ENCODE data around the gene LENG1. TPM values are rescaled to one million over a fixed set of nuclear protein-coding genes. Genes with fewer than 3 reads are reported as not detected.

The LENG1 gene
- total RNA-seq, 6 experiments from 2014 or later = 1.2 to 3.5 (median 3.2) TPM

DNA sequence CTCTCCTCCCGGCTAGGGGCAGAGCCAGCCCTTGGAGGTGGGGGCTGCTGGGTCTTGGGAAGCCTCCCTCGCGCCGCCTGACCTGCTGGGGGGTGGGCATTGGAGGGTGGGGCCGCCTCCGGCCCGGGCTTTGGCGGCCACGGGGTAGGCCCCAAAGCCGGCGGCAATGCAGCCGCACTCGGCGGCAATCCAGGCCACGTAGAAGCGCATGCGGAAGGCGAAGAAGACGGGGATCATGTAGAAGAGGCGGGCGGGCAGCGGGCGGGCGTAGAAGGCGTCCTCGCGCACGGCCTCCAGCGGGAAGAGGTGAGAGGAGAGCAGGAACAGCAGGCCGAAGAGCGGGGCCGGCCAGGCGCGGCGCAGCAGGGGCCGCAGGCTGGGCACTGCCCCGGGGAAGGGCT, 21.2 kb upstream of the LENG1 start:
- DNase-seq = no peak
- peak in 1 of 4 donors; percentile 14 for ATAC-seq
- Histone ChIP-seq H3K27ac (no peak overlapping the region), H3K4me3 (no peak overlapping the region), H3K9me3 (no peaks in the 10 kb centered on the region), H3K36me3 (no peaks in the 10 kb centered on the region), H3K4me1 (no peaks in the 10 kb centered on the region), H3K27me3 (no peaks in the 10 kb centered on the region)
- intact Hi-C loops (cut with DNase I) = no loop called here
- TF ChIP-seq, protein P1, sequence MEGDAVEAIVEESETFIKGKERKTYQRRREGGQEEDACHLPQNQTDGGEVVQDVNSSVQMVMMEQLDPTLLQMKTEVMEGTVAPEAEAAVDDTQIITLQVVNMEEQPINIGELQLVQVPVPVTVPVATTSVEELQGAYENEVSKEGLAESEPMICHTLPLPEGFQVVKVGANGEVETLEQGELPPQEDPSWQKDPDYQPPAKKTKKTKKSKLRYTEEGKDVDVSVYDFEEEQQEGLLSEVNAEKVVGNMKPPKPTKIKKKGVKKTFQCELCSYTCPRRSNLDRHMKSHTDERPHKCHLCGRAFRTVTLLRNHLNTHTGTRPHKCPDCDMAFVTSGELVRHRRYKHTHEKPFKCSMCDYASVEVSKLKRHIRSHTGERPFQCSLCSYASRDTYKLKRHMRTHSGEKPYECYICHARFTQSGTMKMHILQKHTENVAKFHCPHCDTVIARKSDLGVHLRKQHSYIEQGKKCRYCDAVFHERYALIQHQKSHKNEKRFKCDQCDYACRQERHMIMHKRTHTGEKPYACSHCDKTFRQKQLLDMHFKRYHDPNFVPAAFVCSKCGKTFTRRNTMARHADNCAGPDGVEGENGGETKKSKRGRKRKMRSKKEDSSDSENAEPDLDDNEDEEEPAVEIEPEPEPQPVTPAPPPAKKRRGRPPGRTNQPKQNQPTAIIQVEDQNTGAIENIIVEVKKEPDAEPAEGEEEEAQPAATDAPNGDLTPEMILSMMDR (IDR thresholded peaks at IDR 0.05) = no peak
- TF ChIP-seq POLR2A (IDR thresholded peaks at IDR 0.05) = no peak
- WGBS (ENCODE audit: insufficient coverage, low coverage, low lambda C conversion rate, missing lambda C conversion rate) = 97% methylated on average over 19 of the region's 37 CpGs

DNA sequence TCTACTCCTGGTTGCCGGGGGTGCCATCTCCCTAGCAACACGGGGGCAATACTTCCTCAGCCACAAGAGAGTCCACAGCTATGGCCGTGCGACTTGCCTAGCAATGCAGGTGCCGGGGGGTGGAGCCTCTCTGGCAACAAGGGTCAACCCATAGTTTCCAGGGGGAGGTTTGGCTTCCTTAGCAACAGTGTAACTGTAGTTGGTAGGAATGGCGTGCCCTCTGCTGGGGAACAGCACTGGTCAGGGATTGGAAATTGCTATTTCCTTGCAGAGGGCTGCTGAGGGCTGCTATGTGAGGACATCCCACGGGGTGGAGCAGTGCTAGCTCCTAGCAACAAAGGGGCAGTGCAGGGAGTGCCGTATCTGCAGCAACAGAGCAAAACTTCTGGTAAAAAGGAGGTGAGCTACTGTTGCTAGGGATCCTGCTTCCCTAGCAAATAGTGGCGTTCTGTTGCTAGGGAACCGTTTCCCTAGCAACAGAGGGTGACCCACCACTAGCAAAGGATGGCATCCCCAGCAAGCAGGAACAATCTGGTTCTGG, 20.5 kb upstream of the LENG1 start:
- 60% methylated on average over 2 of the region's 10 CpGs for WGBS (ENCODE audit: insufficient coverage, low coverage, low lambda C conversion rate, missing lambda C conversion rate)
- Histone ChIP-seq H3K27me3 (no peaks in the 10 kb centered on the region), H3K36me3 (no peaks in the 10 kb centered on the region), H3K4me3 (no peak overlapping the region), H3K4me1 (no peaks in the 10 kb centered on the region), H3K27ac (no peak overlapping the region), H3K9me3 (no peaks in the 10 kb centered on the region)
- DNase-seq = no peak
- intact Hi-C loops (cut with DNase I) = no loop called here
- TF ChIP-seq, protein P1 (IDR thresholded peaks at IDR 0.05) = no peak
- TF ChIP-seq POLR2A (IDR thresholded peaks at IDR 0.05) = no peak
- ATAC-seq = peak in 3 of 4 donors; percentile 9 to 24 (median 21)

DNA sequence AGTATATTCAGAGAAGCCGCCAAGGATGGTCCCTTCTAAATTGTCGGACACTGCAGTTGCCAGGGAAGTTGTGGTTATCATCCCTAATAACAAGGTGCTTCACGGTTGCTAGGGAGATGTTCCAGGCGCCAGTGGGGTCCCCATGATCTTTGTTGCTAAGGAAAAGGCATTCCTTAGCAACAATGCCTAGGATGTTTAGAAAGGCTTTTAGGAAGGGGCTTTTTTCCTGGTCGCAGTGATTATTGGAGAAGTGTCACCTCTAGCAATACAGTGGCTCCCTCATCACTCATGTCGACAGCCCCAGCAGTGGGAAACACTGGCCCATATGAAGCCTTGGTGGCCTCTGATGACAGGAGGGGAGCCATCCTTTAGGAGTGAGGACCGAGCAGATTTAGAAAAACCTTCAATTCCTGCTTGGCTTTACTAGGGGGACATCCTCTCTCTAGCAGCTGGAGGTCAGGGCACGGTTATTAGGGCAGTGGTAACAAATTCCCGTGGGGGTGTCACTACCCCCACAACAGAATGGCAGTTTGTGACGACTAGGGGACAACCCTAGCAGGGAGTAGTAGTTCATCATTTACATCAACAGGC, 19.8 kb upstream of the LENG1 start:
- ATAC-seq = no peak
- no peak for DNase-seq
- no peaks in the 10 kb centered on the region for H3K27me3 ChIP-seq
- H3K4me3 ChIP-seq = no peak overlapping the region
- no peaks in the 10 kb centered on the region for H3K4me1 ChIP-seq
- intact Hi-C loops (cut with DNase I) = no loop called here
- no peak overlapping the region for H3K27ac ChIP-seq
- H3K9me3 ChIP-seq = no peaks in the 10 kb centered on the region
- WGBS (ENCODE audit: insufficient coverage, low coverage, low lambda C conversion rate, missing lambda C conversion rate) = 83% methylated on average over 6 of the region's 10 CpGs
- no peaks in the 10 kb centered on the region for H3K36me3 ChIP-seq
- TF ChIP-seq, protein P1 (IDR thresholded peaks at IDR 0.05) = no peak
- TF ChIP-seq POLR2A (IDR thresholded peaks at IDR 0.05) = no peak

DNA sequence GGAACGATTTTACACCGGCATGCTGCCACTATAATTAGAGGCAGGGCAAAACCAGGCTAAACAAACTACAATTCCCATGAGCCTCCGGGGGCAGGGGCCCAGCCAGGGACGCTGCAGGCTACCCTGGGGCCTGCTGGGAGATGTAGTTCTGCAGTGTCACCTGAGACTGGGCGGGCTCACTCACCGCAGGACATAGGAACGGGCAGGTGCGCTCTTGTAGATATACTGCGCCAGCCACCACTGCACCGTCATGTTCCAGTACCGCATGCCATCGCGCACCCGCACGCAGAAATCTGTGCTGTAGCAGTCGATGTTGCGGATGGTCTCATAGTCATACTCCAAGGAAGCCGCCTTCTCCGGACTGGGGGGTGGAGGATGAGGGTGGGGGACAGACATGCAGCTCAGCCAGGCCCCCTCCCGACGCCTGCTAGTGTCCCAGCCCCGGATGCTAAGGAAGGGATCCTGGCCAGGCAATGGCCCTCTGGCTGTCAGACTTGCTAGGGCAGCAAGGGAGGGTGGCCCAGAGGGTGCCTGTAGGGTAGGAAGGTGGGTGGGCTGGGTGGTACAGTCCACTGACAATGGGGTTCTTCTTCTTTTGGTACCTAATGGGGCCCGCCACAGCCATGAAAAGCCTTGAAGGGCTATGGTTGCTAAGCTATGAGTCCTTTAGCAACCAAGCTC, 19.2 kb upstream of the LENG1 start:
- intact Hi-C loops (cut with DNase I) = no loop called here

More for the DNA sequence above, 19.2 kb upstream of the LENG1 start:
- H3K9me3 ChIP-seq = no peaks in the 10 kb centered on the region
- H3K27me3 ChIP-seq = no peaks in the 10 kb centered on the region
- DNase-seq = no peak
- no peaks in the 10 kb centered on the region for H3K4me1 ChIP-seq
- TF ChIP-seq, protein P1 (IDR thresholded peaks at IDR 0.05) = no peak
- TF ChIP-seq POLR2A (IDR thresholded peaks at IDR 0.05) = no peak
- no peaks in the 10 kb centered on the region for H3K36me3 ChIP-seq
- ATAC-seq = peak; percentile 84 to 88 (median 86)
- no peak overlapping the region for H3K4me3 ChIP-seq
- H3K27ac ChIP-seq = no peak overlapping the region
- WGBS (ENCODE audit: insufficient coverage, low coverage, low lambda C conversion rate, missing lambda C conversion rate) = 94% methylated on average over 3 of the region's 23 CpGs
